ENCODE results near the gene LCN10.
A peak's percentile ranks its signal among the peaks of the same experiment; 100 is the strongest.
"Not testable (repeated sequence)": the region's sequence is repeated elsewhere in the genome, so short reads cannot be mapped to it uniquely, and the experiment has no call there.

LCN10 gene

DNA sequence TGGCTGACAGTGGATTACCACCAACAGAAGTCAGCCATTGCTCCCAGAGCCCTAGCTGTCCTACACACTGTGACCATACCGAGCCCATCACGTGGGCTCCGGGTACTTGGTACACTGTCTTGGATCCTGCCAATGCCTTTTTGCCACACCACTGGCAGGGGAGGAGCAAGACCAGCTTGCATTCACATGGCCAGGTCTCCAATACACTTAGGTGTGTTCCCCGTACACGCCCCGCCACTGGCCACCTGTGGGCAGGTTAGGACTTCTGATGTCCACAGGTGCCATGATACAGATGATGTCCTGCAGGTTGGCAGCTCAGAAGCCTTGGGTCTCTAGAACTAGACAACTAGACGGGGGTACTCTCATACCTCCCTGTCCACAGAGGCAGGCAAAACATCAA is 35.7 kb downstream of the LCN10 start:
- Histone ChIP-seq H3K4me3 (ENCODE audit: low read depth in 1 of 5, low read length in 5 of 5) (no peak overlapping the region), H3K4me1 (ENCODE audit: control insufficient read depth in 5 of 5, insufficient read depth in 5 of 5, low read length in 5 of 5) (peaks cover 0 to 19% (median 6%) of the 10 kb centered on the region in 5 donors), H3K9me3 (ENCODE audit: control insufficient read depth in 5 of 5, low read length in 5 of 5) (no peaks in the 10 kb centered on the region), H3K9ac (ENCODE audit: low read length in 5 of 5) (no peak overlapping the region), H3K27ac (ENCODE audit: low read depth, low read length) (no peak overlapping the region), H3K36me3 (ENCODE audit: control insufficient read depth in 5 of 5, insufficient read depth in 5 of 5, low read length in 5 of 5) (no peaks in the 10 kb centered on the region), H3K27me3 (ENCODE audit: control insufficient read depth in 5 of 5, insufficient read depth in 4 of 5, low read length in 5 of 5) (peaks cover 0 to 3% (median 0%) of the 10 kb centered on the region in 5 donors)

DNA sequence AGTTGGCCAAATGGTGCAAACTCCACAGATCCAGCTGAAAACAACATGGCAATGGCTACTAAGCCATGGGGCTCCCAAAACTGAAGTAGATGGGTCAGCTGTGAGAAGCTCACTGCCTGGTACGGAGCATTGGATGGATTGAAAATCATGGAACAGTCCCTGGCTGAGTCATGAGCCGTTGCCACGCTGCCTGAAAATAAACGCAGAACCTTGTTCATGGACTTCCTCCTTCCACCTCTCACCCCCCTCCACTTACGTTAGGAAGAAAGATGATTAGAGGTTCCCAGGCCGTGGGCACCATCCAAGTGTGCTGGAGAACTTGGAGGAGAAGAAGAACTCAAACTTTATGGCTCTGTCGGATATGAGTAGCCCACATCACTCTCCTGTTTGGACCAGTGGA is 37.2 kb downstream of the LCN10 start:
- no peak overlapping the region for H3K9ac ChIP-seq (ENCODE audit: low read length in 5 of 5)
- no peak overlapping the region for H3K27ac ChIP-seq (ENCODE audit: low read depth, low read length)
- no peaks in the 10 kb centered on the region for H3K36me3 ChIP-seq (ENCODE audit: control insufficient read depth in 5 of 5, insufficient read depth in 5 of 5, low read length in 5 of 5)
- peaks cover 0 to 2% (median 0%) of the 10 kb centered on the region in 5 donors for H3K27me3 ChIP-seq (ENCODE audit: control insufficient read depth in 5 of 5, insufficient read depth in 4 of 5, low read length in 5 of 5)
- H3K9me3 ChIP-seq (ENCODE audit: control insufficient read depth in 5 of 5, low read length in 5 of 5), result no peaks in the 10 kb centered on the region
- no peak overlapping the region for H3K4me3 ChIP-seq (ENCODE audit: low read depth in 1 of 5, low read length in 5 of 5)
- H3K4me1 ChIP-seq (ENCODE audit: control insufficient read depth in 5 of 5, insufficient read depth in 5 of 5, low read length in 5 of 5), result peaks cover 0 to 15% (median 10%) of the 10 kb centered on the region in 5 donors

DNA sequence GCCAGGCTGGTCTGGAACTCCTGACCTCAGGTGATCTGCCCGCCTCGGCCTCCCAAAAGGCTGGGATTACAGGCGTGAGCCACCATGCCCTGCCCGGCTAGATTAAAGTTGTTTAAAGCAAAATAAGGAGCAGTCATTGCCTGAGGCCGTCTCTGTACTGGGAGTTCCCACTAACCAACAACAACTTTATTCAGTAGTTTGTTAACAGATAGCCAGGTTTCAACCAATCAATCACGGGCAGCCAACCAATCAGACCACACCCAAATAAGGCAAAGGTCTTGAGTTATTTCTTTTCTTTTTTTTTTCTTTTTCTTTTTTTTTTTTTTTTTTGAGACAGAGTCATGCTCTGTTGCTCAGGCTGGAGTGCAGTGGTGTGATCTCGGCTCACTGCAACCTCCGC is 38.0 kb downstream of the LCN10 start:
- H3K27ac ChIP-seq (ENCODE audit: low read depth, low read length); H3K27me3 ChIP-seq (ENCODE audit: control insufficient read depth in 5 of 5, insufficient read depth in 4 of 5, low read length in 5 of 5); H3K4me3 ChIP-seq (ENCODE audit: low read depth in 1 of 5, low read length in 5 of 5); H3K9me3 ChIP-seq (ENCODE audit: control insufficient read depth in 5 of 5, low read length in 5 of 5); H3K9ac ChIP-seq (ENCODE audit: low read length in 5 of 5); H3K36me3 ChIP-seq (ENCODE audit: control insufficient read depth in 5 of 5, insufficient read depth in 5 of 5, low read length in 5 of 5): not testable (repeated sequence)
- peaks cover 0 to 19% (median 14%) of the 10 kb centered on the region in 5 donors for H3K4me1 ChIP-seq (ENCODE audit: control insufficient read depth in 5 of 5, insufficient read depth in 5 of 5, low read length in 5 of 5)

DNA sequence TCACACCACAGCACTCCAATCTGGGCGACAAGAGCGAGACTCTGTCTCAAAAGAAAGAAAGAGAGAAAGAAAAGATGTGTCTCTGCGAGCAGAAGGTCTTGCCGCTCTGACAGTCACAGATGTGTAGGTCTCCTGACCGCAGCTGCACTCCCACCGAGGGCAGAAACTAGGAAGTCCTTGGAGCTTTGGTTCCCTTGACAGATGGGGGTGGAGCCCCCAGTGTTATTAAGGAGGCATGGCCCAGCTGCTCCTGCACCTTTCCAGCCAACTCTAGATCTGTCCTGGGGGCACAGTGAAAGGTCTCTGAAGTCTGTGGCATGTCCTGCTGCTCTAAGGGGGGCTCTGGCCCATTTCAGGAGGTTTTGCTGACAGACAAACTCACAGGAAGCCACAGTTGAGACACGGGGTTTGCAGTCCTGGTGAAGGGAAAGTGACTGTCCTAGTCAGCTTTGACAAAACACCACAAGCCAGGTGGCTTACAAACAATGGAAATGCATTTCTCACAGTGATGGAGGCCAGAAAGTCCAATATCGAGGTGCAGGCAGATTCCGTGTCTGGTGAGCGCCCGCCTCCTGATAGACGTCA is 39.4 kb downstream of the LCN10 start:
- peaks cover 0 to 2% (median 0%) of the 10 kb centered on the region in 5 donors for H3K27me3 ChIP-seq (ENCODE audit: control insufficient read depth in 5 of 5, insufficient read depth in 4 of 5, low read length in 5 of 5)
- H3K9me3 ChIP-seq (ENCODE audit: control insufficient read depth in 5 of 5, low read length in 5 of 5), result no peaks in the 10 kb centered on the region
- H3K36me3 ChIP-seq (ENCODE audit: control insufficient read depth in 5 of 5, insufficient read depth in 5 of 5, low read length in 5 of 5), result no peaks in the 10 kb centered on the region
- H3K4me3 ChIP-seq (ENCODE audit: low read depth in 1 of 5, low read length in 5 of 5), result no peak overlapping the region
- no peak overlapping the region for H3K27ac ChIP-seq (ENCODE audit: low read depth, low read length)
- no peak overlapping the region for H3K9ac ChIP-seq (ENCODE audit: low read length in 5 of 5)
- H3K4me1 ChIP-seq (ENCODE audit: control insufficient read depth in 5 of 5, insufficient read depth in 5 of 5, low read length in 5 of 5), result peaks cover 0 to 19% (median 14%) of the 10 kb centered on the region in 5 donors

DNA sequence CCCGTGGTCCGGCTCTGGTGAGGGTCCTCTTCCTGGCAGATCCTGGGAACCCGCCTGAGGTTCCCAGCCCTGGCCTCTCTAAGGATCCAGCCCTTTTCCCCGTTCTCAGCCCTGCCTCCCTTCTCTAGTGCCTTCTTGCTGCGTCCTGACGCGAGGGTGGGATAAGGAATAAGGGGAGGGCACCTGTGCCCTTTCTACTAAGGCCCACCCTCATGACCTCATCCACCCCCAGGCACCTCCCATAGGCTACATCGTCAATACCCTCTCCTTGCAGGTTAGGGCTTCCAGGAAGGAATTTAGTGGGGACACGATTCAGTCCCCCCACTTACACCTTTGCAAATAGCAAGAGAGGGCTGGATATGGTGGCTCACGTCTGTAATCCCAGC is 41.1 kb downstream of the LCN10 start:
- no peaks in the 10 kb centered on the region for H3K9me3 ChIP-seq (ENCODE audit: control insufficient read depth in 5 of 5, low read length in 5 of 5)
- H3K36me3 ChIP-seq (ENCODE audit: control insufficient read depth in 5 of 5, insufficient read depth in 5 of 5, low read length in 5 of 5), result no peaks in the 10 kb centered on the region
- no peak overlapping the region for H3K4me3 ChIP-seq (ENCODE audit: low read depth in 1 of 5, low read length in 5 of 5)
- H3K9ac ChIP-seq (ENCODE audit: low read length in 5 of 5), result peak overlapping the region in 1 of 5 donors; percentile 30
- H3K4me1 ChIP-seq (ENCODE audit: control insufficient read depth in 5 of 5, insufficient read depth in 5 of 5, low read length in 5 of 5), result peaks cover 0 to 29% (median 24%) of the 10 kb centered on the region in 5 donors
- no peak overlapping the region for H3K27ac ChIP-seq (ENCODE audit: low read depth, low read length)
- H3K27me3 ChIP-seq (ENCODE audit: control insufficient read depth in 5 of 5, insufficient read depth in 4 of 5, low read length in 5 of 5), result peaks cover 0 to 4% (median 0%) of the 10 kb centered on the region in 5 donors

DNA sequence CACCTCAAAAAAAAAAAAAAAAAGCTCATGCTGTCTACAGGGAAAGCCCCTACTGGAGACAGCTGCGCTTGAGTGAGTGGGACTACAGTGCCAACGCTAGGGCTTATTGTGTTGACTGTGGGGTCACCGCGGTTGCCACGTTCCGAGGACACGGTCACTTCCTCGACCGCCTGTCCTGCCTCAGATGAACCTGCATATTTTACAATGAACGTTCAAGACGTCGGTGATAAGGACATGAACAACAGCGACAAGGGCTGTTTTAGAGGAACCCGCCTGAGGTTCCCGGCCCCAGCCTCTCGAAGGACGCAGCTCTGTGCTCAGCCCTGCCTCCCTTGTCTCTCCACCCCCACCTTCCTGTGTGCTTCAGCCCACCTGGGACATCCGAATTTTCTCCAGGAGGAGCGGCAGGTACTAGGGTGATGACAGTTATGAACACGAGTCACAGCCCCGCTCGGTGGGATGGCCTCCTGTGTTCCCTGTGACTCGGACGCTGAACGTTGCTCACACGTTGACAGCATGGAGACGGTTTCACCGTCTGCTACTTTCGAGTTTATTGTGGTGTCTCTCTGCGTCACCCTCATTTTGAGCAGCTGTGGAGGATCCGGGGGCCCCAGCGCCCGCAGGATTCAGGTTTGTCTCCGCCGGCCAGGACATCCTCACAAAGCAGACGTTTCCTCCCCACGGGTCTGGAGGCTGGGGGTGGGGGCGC is 41.6 kb downstream of the LCN10 start:
- Histone ChIP-seq H3K27me3 (ENCODE audit: control insufficient read depth in 5 of 5, insufficient read depth in 4 of 5, low read length in 5 of 5) (peaks cover 0 to 4% (median 0%) of the 10 kb centered on the region in 5 donors), H3K36me3 (ENCODE audit: control insufficient read depth in 5 of 5, insufficient read depth in 5 of 5, low read length in 5 of 5) (no peaks in the 10 kb centered on the region), H3K9me3 (ENCODE audit: control insufficient read depth in 5 of 5, low read length in 5 of 5) (no peaks in the 10 kb centered on the region), H3K27ac (ENCODE audit: low read depth, low read length) (no peak overlapping the region), H3K4me1 (ENCODE audit: control insufficient read depth in 5 of 5, insufficient read depth in 5 of 5, low read length in 5 of 5) (peaks cover 0 to 34% (median 24%) of the 10 kb centered on the region in 5 donors), H3K9ac (ENCODE audit: low read length in 5 of 5) (peak overlapping the region in 1 of 5 donors; percentile 30), H3K4me3 (ENCODE audit: low read depth in 1 of 5, low read length in 5 of 5) (peak overlapping the region in 2 of 5 donors; percentile 24 to 42)

DNA sequence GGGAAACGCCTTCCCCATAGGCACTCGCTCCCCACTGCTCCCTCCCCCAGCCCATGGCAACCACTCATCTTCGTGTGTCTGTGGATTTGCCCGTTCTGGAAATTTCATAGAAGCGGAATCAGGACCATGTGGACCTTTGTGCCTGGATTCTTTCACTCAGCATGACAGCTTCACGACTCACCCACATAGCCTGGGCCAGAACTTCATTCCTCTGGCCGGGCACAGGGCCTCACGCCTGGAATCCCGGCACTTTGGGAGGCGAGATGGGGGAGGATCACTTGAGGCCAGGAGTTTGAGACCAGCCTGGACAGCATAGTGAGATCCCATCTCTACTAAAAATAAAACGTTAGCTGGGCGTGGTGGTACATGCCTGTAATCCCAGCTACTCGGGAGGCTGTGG is 42.4 kb downstream of the LCN10 start:
- Histone ChIP-seq H3K27ac (ENCODE audit: low read depth, low read length) (no peak overlapping the region), H3K27me3 (ENCODE audit: control insufficient read depth in 5 of 5, insufficient read depth in 4 of 5, low read length in 5 of 5) (peaks cover 0 to 4% (median 0%) of the 10 kb centered on the region in 5 donors), H3K9ac (ENCODE audit: low read length in 5 of 5) (no peak overlapping the region), H3K4me1 (ENCODE audit: control insufficient read depth in 5 of 5, insufficient read depth in 5 of 5, low read length in 5 of 5) (peaks cover 0 to 40% (median 22%) of the 10 kb centered on the region in 5 donors), H3K4me3 (ENCODE audit: low read depth in 1 of 5, low read length in 5 of 5) (no peak overlapping the region), H3K36me3 (ENCODE audit: control insufficient read depth in 5 of 5, insufficient read depth in 5 of 5, low read length in 5 of 5) (no peaks in the 10 kb centered on the region), H3K9me3 (ENCODE audit: control insufficient read depth in 5 of 5, low read length in 5 of 5) (no peaks in the 10 kb centered on the region)

DNA sequence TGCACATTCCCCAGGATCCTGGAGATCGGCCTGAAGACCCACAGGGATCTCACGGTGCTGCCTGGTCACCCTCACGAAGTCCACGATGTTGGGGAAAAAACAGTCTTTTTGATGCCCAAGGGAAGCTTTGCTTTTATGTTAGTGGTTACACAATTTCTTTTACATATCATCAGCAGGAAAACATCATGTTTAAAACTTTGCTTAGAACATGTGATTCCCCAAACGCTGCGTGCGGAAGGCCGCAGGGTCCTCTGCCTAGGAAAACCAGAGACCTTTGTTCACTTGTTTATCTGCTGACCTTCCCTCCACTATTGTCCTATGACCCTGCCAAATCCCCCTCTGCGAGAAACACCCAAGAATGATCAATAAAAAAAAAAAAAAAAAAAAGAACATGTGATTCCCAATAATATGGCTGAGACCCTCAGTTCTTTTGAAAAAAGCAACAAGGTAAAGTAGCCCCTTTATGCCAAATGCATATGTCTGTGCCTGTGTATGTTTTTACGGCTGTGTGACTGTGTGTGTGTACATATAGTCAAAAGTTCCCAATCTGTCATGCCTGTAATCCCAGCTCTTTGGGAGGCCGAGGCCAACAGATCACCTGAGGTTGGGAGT is 44.0 kb downstream of the LCN10 start:
- Histone ChIP-seq H3K36me3 (ENCODE audit: control insufficient read depth in 5 of 5, insufficient read depth in 5 of 5, low read length in 5 of 5) (no peaks in the 10 kb centered on the region), H3K4me1 (ENCODE audit: control insufficient read depth in 5 of 5, insufficient read depth in 5 of 5, low read length in 5 of 5) (peaks cover 0 to 49% (median 28%) of the 10 kb centered on the region in 5 donors), H3K9me3 (ENCODE audit: control insufficient read depth in 5 of 5, low read length in 5 of 5) (no peaks in the 10 kb centered on the region), H3K9ac (ENCODE audit: low read length in 5 of 5) (no peak overlapping the region), H3K27ac (ENCODE audit: low read depth, low read length) (peak overlapping the region; percentile 65), H3K4me3 (ENCODE audit: low read depth in 1 of 5, low read length in 5 of 5) (no peak overlapping the region), H3K27me3 (ENCODE audit: control insufficient read depth in 5 of 5, insufficient read depth in 4 of 5, low read length in 5 of 5) (peaks cover 0 to 4% (median 0%) of the 10 kb centered on the region in 5 donors)

DNA sequence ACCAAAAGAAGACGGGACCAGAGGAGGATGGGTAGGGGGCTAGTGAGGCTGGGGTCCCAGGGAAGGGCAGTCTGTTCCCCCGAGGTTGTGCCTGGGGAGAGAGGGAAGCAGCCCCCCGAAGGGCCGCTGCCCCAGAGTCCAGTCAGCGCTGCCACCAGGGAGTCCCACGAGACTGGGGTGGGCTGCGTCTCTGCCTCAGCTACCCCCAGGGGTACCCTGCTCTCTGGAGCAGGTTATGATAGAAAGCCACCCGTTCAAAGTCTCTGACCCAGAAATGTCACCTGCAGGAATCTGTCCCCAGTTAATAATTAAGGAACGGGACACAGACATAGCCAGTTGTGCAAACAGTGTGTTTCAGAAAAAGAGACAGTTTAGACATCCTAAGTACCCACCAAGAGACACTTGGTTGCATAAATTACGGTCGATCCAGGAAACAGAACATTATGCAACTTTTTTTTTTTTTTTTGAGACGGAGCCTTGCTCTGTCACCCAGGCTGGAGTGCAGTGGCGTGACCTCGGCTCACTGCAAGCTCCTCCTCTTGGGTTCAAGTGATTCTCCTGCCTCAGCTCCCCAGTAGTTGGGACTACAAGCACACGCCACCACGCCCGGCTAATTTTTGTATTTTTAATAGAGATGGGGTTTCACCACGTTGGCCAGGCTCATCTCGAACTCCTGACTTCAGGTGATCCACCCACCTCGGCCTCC is 44.8 kb downstream of the LCN10 start:
- H3K4me3 ChIP-seq (ENCODE audit: low read depth in 1 of 5, low read length in 5 of 5), result no peak overlapping the region
- peaks cover 0 to 4% (median 0%) of the 10 kb centered on the region in 5 donors for H3K27me3 ChIP-seq (ENCODE audit: control insufficient read depth in 5 of 5, insufficient read depth in 4 of 5, low read length in 5 of 5)
- H3K27ac ChIP-seq (ENCODE audit: low read depth, low read length), result peak overlapping the region; percentile 65
- H3K4me1 ChIP-seq (ENCODE audit: control insufficient read depth in 5 of 5, insufficient read depth in 5 of 5, low read length in 5 of 5), result peaks cover 0 to 49% (median 36%) of the 10 kb centered on the region in 5 donors
- no peaks in the 10 kb centered on the region for H3K36me3 ChIP-seq (ENCODE audit: control insufficient read depth in 5 of 5, insufficient read depth in 5 of 5, low read length in 5 of 5)
- no peaks in the 10 kb centered on the region for H3K9me3 ChIP-seq (ENCODE audit: control insufficient read depth in 5 of 5, low read length in 5 of 5)
- H3K9ac ChIP-seq (ENCODE audit: low read length in 5 of 5), result peak overlapping the region in 2 of 5 donors; percentile 2 to 60

All from subcutaneous abdominal adipose tissue (tissue), 5 donors.